ENCODE measurements around the gene SMARCC2.
A peak's percentile ranks its signal among the peaks of the same experiment; 100 is the strongest.

SMARCC2 gene

GRCh38 chr12:56230432-56231183, 41.3 kb upstream of the SMARCC2 start:
- DNase-seq (ENCODE audit: extremely low spot score), result no peak
- no peak for TF ChIP-seq LEF1 (IDR thresholded peaks at IDR 0.05; ENCODE audit: borderline replicate concordance)
- no peak for TF ChIP-seq ZNF384 (IDR thresholded peaks at IDR 0.05)
- no peak for TF ChIP-seq ELF4 (IDR thresholded peaks at IDR 0.05)
- no peak for TF ChIP-seq L3MBTL2 (conservative IDR thresholded peaks at IDR 0.05)
- TF ChIP-seq FOXK2 (IDR thresholded peaks at IDR 0.05), result no peak
- TF ChIP-seq CTBP1 (IDR thresholded peaks at IDR 0.05; ENCODE audit: borderline replicate concordance), result no peak
- no peak for TF ChIP-seq HDGF (IDR thresholded peaks at IDR 0.05; ENCODE audit: borderline replicate concordance)
- no peak for TF ChIP-seq FOXA1 (IDR thresholded peaks at IDR 0.05)
- TF ChIP-seq SUZ12 (IDR thresholded peaks at IDR 0.05), result no peak
- TF ChIP-seq SP1 (IDR thresholded peaks at IDR 0.05), result no peak
- no peak for TF ChIP-seq ARNT (IDR thresholded peaks at IDR 0.05)
- no peak for TF ChIP-seq BHLHE40 (IDR thresholded peaks at IDR 0.05; ENCODE audit: borderline replicate concordance)
- no peak for TF ChIP-seq FOXM1 (IDR thresholded peaks at IDR 0.05; ENCODE audit: borderline replicate concordance)
- TF ChIP-seq TARDBP (IDR thresholded peaks at IDR 0.05), result no peak
- CTCF ChIA-PET, result interaction anchor here (0.5 to 0.9 kb wide), 2 partner anchors 103 to 228 kb away, joined by 3 read pairs; partner anchors contain the start of gene ESYT1
- POLR2A ChIA-PET, result interaction anchor here (1.0 to 3.0 kb wide), 2 partner anchors 9 to 85 kb away, joined by 3 to 18 read pairs; partner anchors contain the start of genes CNPY2 and RNF41

GRCh38 chr12:56229916-56230431, 40.7 kb upstream of the SMARCC2 start, which contains the start of gene SLC39A5:
Gene SLC39A5 (plus strand): TSS chr12:56230051. CDS start chr12:56231275, 1,224 bp downstream.
- no peak for DNase-seq (ENCODE audit: extremely low spot score)
- TF ChIP-seq FOXK2 (IDR thresholded peaks at IDR 0.05), result no peak
- ChIA-PET CTCF (no interaction called here), POLR2A (interaction anchor here (3.0 kb wide), 1 partner anchor 8 kb away, joined by 18 read pairs; the partner anchor contains the start of gene RNF41)

GRCh38 chr12:56229082-56229481, 39.8 kb upstream of the SMARCC2 start:
- CTCF ChIA-PET, result no interaction called here
- DNase-seq (ENCODE audit: extremely low spot score), result no peak
- POLR2A ChIA-PET, result no interaction called here
- TF ChIP-seq ELF4 (IDR thresholded peaks at IDR 0.05), result no peak
- TF ChIP-seq SP1 (IDR thresholded peaks at IDR 0.05), result no peak
- no peak for TF ChIP-seq ARNT (IDR thresholded peaks at IDR 0.05)
- TF ChIP-seq CTBP1 (IDR thresholded peaks at IDR 0.05; ENCODE audit: borderline replicate concordance), result no peak
- TF ChIP-seq LEF1 (IDR thresholded peaks at IDR 0.05; ENCODE audit: borderline replicate concordance), result no peak
- TF ChIP-seq FOXA1 (IDR thresholded peaks at IDR 0.05), result no peak
- TF ChIP-seq FOXK2 (IDR thresholded peaks at IDR 0.05), result no peak
- TF ChIP-seq TARDBP (IDR thresholded peaks at IDR 0.05), result no peak
- TF ChIP-seq NFRKB (IDR thresholded peaks at IDR 0.05), result no peak
- TF ChIP-seq ZNF384 (IDR thresholded peaks at IDR 0.05), result no peak
- TF ChIP-seq HDGF (IDR thresholded peaks at IDR 0.05; ENCODE audit: borderline replicate concordance), result no peak
- no peak for TF ChIP-seq FOXM1 (IDR thresholded peaks at IDR 0.05; ENCODE audit: borderline replicate concordance)
- TF ChIP-seq SUZ12 (IDR thresholded peaks at IDR 0.05), result no peak
- TF ChIP-seq L3MBTL2 (conservative IDR thresholded peaks at IDR 0.05), result no peak
- TF ChIP-seq PKNOX1 (IDR thresholded peaks at IDR 0.05), result no peak
- TF ChIP-seq BHLHE40 (IDR thresholded peaks at IDR 0.05; ENCODE audit: borderline replicate concordance), result no peak

- no peak for TF ChIP-seq FOXK2 (IDR thresholded peaks at IDR 0.05)
- TF ChIP-seq FOXM1 (IDR thresholded peaks at IDR 0.05; ENCODE audit: borderline replicate concordance), result no peak
- TF ChIP-seq TARDBP (IDR thresholded peaks at IDR 0.05), result no peak
- TF ChIP-seq ZNF384 (IDR thresholded peaks at IDR 0.05), result no peak
- TF ChIP-seq SP1 (IDR thresholded peaks at IDR 0.05), result no peak
- no peak for TF ChIP-seq BHLHE40 (IDR thresholded peaks at IDR 0.05; ENCODE audit: borderline replicate concordance)
- TF ChIP-seq LEF1 (IDR thresholded peaks at IDR 0.05; ENCODE audit: borderline replicate concordance), result no peak
- no peak for TF ChIP-seq ARNT (IDR thresholded peaks at IDR 0.05)
- TF ChIP-seq L3MBTL2 (conservative IDR thresholded peaks at IDR 0.05), result no peak
- no peak for TF ChIP-seq FOXA1 (IDR thresholded peaks at IDR 0.05)
- no peak for TF ChIP-seq HDGF (IDR thresholded peaks at IDR 0.05; ENCODE audit: borderline replicate concordance)
- TF ChIP-seq CTBP1 (IDR thresholded peaks at IDR 0.05; ENCODE audit: borderline replicate concordance), result no peak
- no peak for TF ChIP-seq ELF4 (IDR thresholded peaks at IDR 0.05)
- TF ChIP-seq SUZ12 (IDR thresholded peaks at IDR 0.05), result no peak
- TF ChIP-seq NFRKB (IDR thresholded peaks at IDR 0.05), result no peak
- TF ChIP-seq PKNOX1 (IDR thresholded peaks at IDR 0.05), result no peak
- ChIA-PET CTCF (interaction anchor here (1.2 kb wide), 1 partner anchor 35 kb away, joined by 3 read pairs; the partner anchor contains the start of gene SMARCC2), POLR2A (interaction anchor here (1.6 kb wide), 1 partner anchor 41 kb away, joined by 3 read pairs; the partner anchor contains the start of gene COQ10A)
- no peak for DNase-seq (ENCODE audit: extremely low spot score)
Observed at GRCh38 chr12:56224954-56225353, 35.7 kb upstream of the SMARCC2 start.

- peak; percentile 95 for DNase-seq (ENCODE audit: extremely low spot score)
- CTCF ChIA-PET, result no interaction called here
Observed at GRCh38 chr12:56224102-56224701, 34.9 kb upstream of the SMARCC2 start, which contains the start of gene NABP2. Gene NABP2 (plus strand): TSS chr12:56224342. CDS start chr12:56224857, 515 bp downstream.

More at GRCh38 chr12:56224102-56224701, 34.9 kb upstream of the SMARCC2 start, which contains the start of gene NABP2:
- TF ChIP-seq ELF4 (IDR thresholded peaks at IDR 0.05) (peak; percentile 84), PKNOX1 (IDR thresholded peaks at IDR 0.05) (no peak), L3MBTL2 (conservative IDR thresholded peaks at IDR 0.05) (peak; percentile 90), SUZ12 (IDR thresholded peaks at IDR 0.05) (no peak), ARNT (IDR thresholded peaks at IDR 0.05) (no peak), FOXA1 (IDR thresholded peaks at IDR 0.05) (no peak), TARDBP (IDR thresholded peaks at IDR 0.05) (no peak), SP1 (IDR thresholded peaks at IDR 0.05) (no peak), FOXM1 (IDR thresholded peaks at IDR 0.05; ENCODE audit: borderline replicate concordance) (no peak)
- POLR2A ChIA-PET, result no interaction called here

All from HEK293T (cell line).